B cell (primary cell): ENCODE data around the gene LIPC. TPM values are rescaled to one million over a fixed set of nuclear protein-coding genes. Genes with fewer than 3 reads are reported as not detected.

Source experiments
- ATAC-seq: fragments of 200-7000 bp; cut with Tn5 transposase; one replicate; pipeline ENCODE4 v1.10.0; 2021; ENCODE audit warnings: low read depth, mild to moderate bottlenecking, moderate number of reproducible peaks, moderate library complexity
- CTCF ChIA-PET: fragments of 350-600 bp; sonication (Branson Sonifier 250); formaldehyde crosslinking; loops from one replicate; lab custom pipeline; 2021; ENCODE audit warnings: antibody characterized with exemption, inconsistent platforms; lab: Charles Lee
- POLR2A ChIA-PET: fragments of 350-600 bp; sonication (Branson Sonifier 250); formaldehyde crosslinking; loops from one replicate; lab custom pipeline; 2021; ENCODE audit warnings: antibody characterized with exemption; lab: Charles Lee
- DNase-seq: peaks from one replicate; pipeline ENCODE4 v3.0.0; 2013
- H2AFZ ChIP-seq: 2 replicates; pipeline ENCODE4 v1.6.1; 2012; ENCODE audit warnings: mild to moderate bottlenecking, low read depth, low read length; ENCODE audit not compliant: insufficient read depth, poor library complexity, severe bottlenecking
- H3K27ac ChIP-seq, 2 donors: 1 replicate in 1 of 2; 2 replicates in 1 of 2; pipeline ENCODE4 v1.5.1; 2012 to 2013; ENCODE audit warnings: low read length in 2 of 2, mild to moderate bottlenecking in 2 of 2, moderate library complexity in 1 of 2
- H3K27me3 ChIP-seq, 4 experiments: fragments of 200-600 bp in 1 of 4; sonication (generic) in 1 of 4; replicated peaks in 1 of 4; 1 replicate in 2 of 4; 2 replicates in 2 of 4; pipeline versions ENCODE4 v1.6.1 to v1.7.0; 2013 to 2016; ENCODE audit warnings: low read length in 3 of 4, mild to moderate bottlenecking in 2 of 4, mixed read lengths in 1 of 4, moderate library complexity in 1 of 4; ENCODE audit not compliant: insufficient read depth in 4 of 4, control insufficient read depth in 3 of 4; ENCODE audit errors: control extremely low read depth in 1 of 4
- H3K36me3 ChIP-seq, 2 experiments: replicated peaks in 1 of 2; 1 replicate in 1 of 2; 2 replicates in 1 of 2; pipeline versions ENCODE4 v1.6.1 to v1.7.1; 2013; ENCODE audit warnings: low read length in 1 of 2; ENCODE audit not compliant: insufficient read depth in 2 of 2, control insufficient read depth in 1 of 2; ENCODE audit errors: control extremely low read depth in 1 of 2, extremely low read depth in 1 of 2
- H3K4me1 ChIP-seq, 2 donors: fragments of 200-600 bp in 1 of 2; sonication (generic) in 1 of 2; 1 replicate in 1 of 2; 2 replicates in 1 of 2; pipeline versions ENCODE4 v1.5.1 to v1.6.1; 2013 to 2017; ENCODE audit warnings: low read length in 2 of 2; ENCODE audit not compliant: control insufficient read depth in 2 of 2, insufficient read depth in 2 of 2
- H3K4me2 ChIP-seq: replicated peaks from 2 replicates; pipeline ENCODE3; 2012; ENCODE audit warnings: mild to moderate bottlenecking, low read depth, low read length; ENCODE audit not compliant: poor library complexity, severe bottlenecking
- H3K4me3 ChIP-seq, 5 experiments: fragments of 200-600 bp in 1 of 5; sonication (generic) in 1 of 5; 1 replicate in 3 of 5; 2 replicates in 2 of 5; pipeline versions ENCODE4 v1.5.1 to v1.7.0; 2011 to 2016; ENCODE audit warnings: low read length in 4 of 5, mild to moderate bottlenecking in 4 of 5, low read depth in 2 of 5, control low read depth in 1 of 5, moderate library complexity in 1 of 5; ENCODE audit not compliant: insufficient read depth in 1 of 5; ENCODE audit errors: control extremely low read depth in 1 of 5, extremely low read depth in 1 of 5
- H3K79me2 ChIP-seq: fragments of 200-600 bp; sonication (generic); one replicate; pipeline ENCODE4 v1.6.0; 2016; ENCODE audit warnings: low read length; ENCODE audit not compliant: control insufficient read depth, insufficient read depth
- H3K9ac ChIP-seq: fragments of 200-600 bp; sonication (generic); 2 replicates; pipeline ENCODE4 v1.6.1; 2017; ENCODE audit warnings: mild to moderate bottlenecking, low read length, moderate library complexity
- H3K9me3 ChIP-seq, 3 donors: one replicate each; pipeline versions ENCODE4 v1.6.1 to v1.7.1; 2013; ENCODE audit warnings: low read length in 2 of 3; ENCODE audit not compliant: control insufficient read depth in 2 of 3, insufficient read depth in 1 of 3; ENCODE audit errors: control extremely low read depth in 1 of 3
- H4K20me1 ChIP-seq: 2 replicates; pipeline ENCODE4 v1.6.0; 2012; ENCODE audit warnings: mild to moderate bottlenecking, low read length; ENCODE audit not compliant: insufficient read depth, control insufficient read depth, poor library complexity, severe bottlenecking
- H3K27ac Mint-ChIP-seq: one replicate; pipeline ENCODE4 v1.8.0; 2021; ENCODE audit warnings: mixed read lengths
- H3K27me3 Mint-ChIP-seq: one replicate; pipeline ENCODE4 v1.8.0; 2021; ENCODE audit warnings: mixed read lengths
- H3K4me1 Mint-ChIP-seq: one replicate; pipeline ENCODE4 v1.8.0; 2021; ENCODE audit warnings: mixed read lengths
- H3K4me3 Mint-ChIP-seq: one replicate; pipeline ENCODE4 v1.8.0; 2021; ENCODE audit warnings: mixed read lengths
- H3K9me3 Mint-ChIP-seq: one replicate; pipeline ENCODE4 v1.8.0; 2022; ENCODE audit warnings: mixed read lengths; ENCODE audit not compliant: insufficient read depth
- CTCF ChIP-seq: fragments of 200-600 bp; IDR thresholded peaks from one replicate; pipeline ENCODE4 v1.8.0; 2022; ENCODE audit warnings: antibody characterized with exemption, mild to moderate bottlenecking
- EZH2 ChIP-seq: IDR thresholded peaks from 2 replicates; pipeline ENCODE4 v1.6.1; 2012; ENCODE audit warnings: borderline replicate concordance, low read depth, mild to moderate bottlenecking, moderate library complexity, low read length; ENCODE audit not compliant: insufficient read depth, poor library complexity, severe bottlenecking
- WGBS: methylation state at CpG from one replicate; pipeline ENCODE4 v1.1.5; 2013; ENCODE audit warnings: missing lambda C conversion rate; ENCODE audit not compliant: insufficient coverage; 5-methylcytosine and 5-hydroxymethylcytosine counted together
- intact Hi-C: fragments of 100-400 bp; cut with micrococcal nuclease; formaldehyde crosslinking; loops from one replicate; pipeline ENCODE4 v1.10.0; 2022
- polyA plus RNA-seq: library from polyadenylated mRNA; depleted of rRNA; stranded (reverse); fragments of >200 nt; gene quantifications from 2 replicates; pipeline ENCODE4 v1.2.3, GENCODE V29; 2012
- total RNA-seq, 2 donors: library from RNA; stranded (reverse); fragments of 120-200 nt in 1 of 2; gene quantifications; 1 replicate in 1 of 2; 2 replicates in 1 of 2; pipeline versions ENCODE4 v1.2.3 to v1.2.4, GENCODE V29; 2013 to 2022

The LIPC gene
- total and polyA plus RNA-seq, 2 donors (not counting 1 experiment from before 2014, with no cell fraction given): not detected

GRCh38 chr15:58462973-58463663 lies 31.3 kb downstream of the LIPC start:
- intact Hi-C loops: no loop called here
- ATAC-seq (no peak), DNase-seq (no peak)
- Histone ChIP-seq H3K9ac (no peak overlapping the region), H3K27me3 (peaks cover 0 to 3% (median 0%) of the 10 kb centered on the region in 4 experiments), H3K79me2 (no peaks in the 10 kb centered on the region), H3K9me3 (no peaks in the 10 kb centered on the region), H3K4me1 (peaks cover 0 to 5% of the 10 kb centered on the region in 2 donors), H2AFZ (no peak overlapping the region), H3K27ac (no peak overlapping the region), H3K36me3 (no peaks in the 10 kb centered on the region), H3K4me3 (no peak overlapping the region), H3K4me2 (no peak overlapping the region), H4K20me1 (no peaks in the 10 kb centered on the region)
- no peak overlapping the region for H3K4me3 Mint-ChIP-seq
- no peaks in the 10 kb centered on the region for H3K4me1 Mint-ChIP-seq
- ChIA-PET POLR2A (no interaction called here), CTCF (no interaction called here)
- no peak overlapping the region for H3K27ac Mint-ChIP-seq
- H3K27me3 Mint-ChIP-seq: peaks cover 33% of the 10 kb centered on the region
- H3K9me3 Mint-ChIP-seq: no peaks in the 10 kb centered on the region
- TF ChIP-seq CTCF (no peak), EZH2 (no peak)
- WGBS: 97% methylated on average over 9 of the region's 10 CpGs

- Histone ChIP-seq H3K9ac (no peak overlapping the region), H3K27me3 (peaks cover 0 to 3% (median 0%) of the 10 kb centered on the region in 4 experiments), H3K4me1 (peaks cover 0 to 5% of the 10 kb centered on the region in 2 donors), H3K79me2 (no peaks in the 10 kb centered on the region), H3K4me2 (no peak overlapping the region), H3K4me3 (no peak overlapping the region), H3K27ac (no peak overlapping the region), H4K20me1 (no peaks in the 10 kb centered on the region), H2AFZ (no peak overlapping the region), H3K9me3 (no peaks in the 10 kb centered on the region), H3K36me3 (no peaks in the 10 kb centered on the region)
- ChIA-PET CTCF (no interaction called here), POLR2A (no interaction called here)
- Mint-ChIP-seq H3K9me3 (no peaks in the 10 kb centered on the region), H3K4me1 (no peaks in the 10 kb centered on the region), H3K27ac (no peak overlapping the region), H3K4me3 (no peak overlapping the region), H3K27me3 (peaks cover 25% of the 10 kb centered on the region)
- ATAC-seq (no peak), DNase-seq (no peak)
- intact Hi-C loops: no loop called here
- TF ChIP-seq EZH2 (no peak), CTCF (no peak)
- 54% methylated on average over 2 of the region's 6 CpGs for WGBS
These were observed 32.2 kb downstream of the LIPC start for GRCh38 chr15:58463815-58464650.
